Measurements from ENCODE around the gene PBX4. TPM values are rescaled to one million over a fixed set of nuclear protein-coding genes. Genes with fewer than 3 reads are reported as not detected.

PBX4 gene
- total and polyA plus RNA-seq, 2 experiments from 2014 or later = 3.2 to 4.3 TPM

- Histone ChIP-seq H3K4me3 (no peak overlapping the region), H3K9me2 (replicated peaks; ENCODE audit: insufficient read depth) (no peaks in the 10 kb centered on the region), H3K4me2 (no peak overlapping the region), H4K20me1 (ENCODE audit: insufficient read depth, poor library complexity, severe bottlenecking) (peaks cover 17% of the 10 kb centered on the region), H3K79me2 (peaks cover 22% of the 10 kb centered on the region), H2AFZ (no peak overlapping the region), H3K27ac (no peak overlapping the region), H3K4me1 (ENCODE audit: insufficient read depth) (no peaks in the 10 kb centered on the region), H3K27me3 (no peaks in the 10 kb centered on the region), H3K9me3 (ENCODE audit: low read depth) (no peaks in the 10 kb centered on the region), H3K36me3 (replicated peaks; ENCODE audit: insufficient read depth, low read depth) (no peaks in the 10 kb centered on the region)
- TF ChIP-seq EZH2 (IDR thresholded peaks at IDR 0.05; ENCODE audit: borderline replicate concordance) (no peak), CTCF (IDR thresholded peaks at IDR 0.05; ENCODE audit: poor library complexity) (no peak)
- no peak for DNase-seq (ENCODE audit: low spot score)
- 96% methylated on average over 25 of the region's 27 CpGs for WGBS (ENCODE audit: low lambda C conversion rate, missing lambda C conversion rate)
Observed at GRCh38 chr19:19527674-19528625, 90.5 kb downstream of the PBX4 start.

GRCh38 chr19:19527371-19527656, 91.2 kb downstream of the PBX4 start:
- no peaks in the 10 kb centered on the region for H3K27me3 ChIP-seq
- no peak overlapping the region for H3K27ac ChIP-seq
- H4K20me1 ChIP-seq (ENCODE audit: insufficient read depth, poor library complexity, severe bottlenecking) = peaks cover 21% of the 10 kb centered on the region
- H3K36me3 ChIP-seq (replicated peaks; ENCODE audit: insufficient read depth, low read depth) = no peaks in the 10 kb centered on the region
- no peak overlapping the region for H3K4me3 ChIP-seq
- no peak for TF ChIP-seq CTCF (IDR thresholded peaks at IDR 0.05; ENCODE audit: poor library complexity)
- TF ChIP-seq EZH2 (IDR thresholded peaks at IDR 0.05; ENCODE audit: borderline replicate concordance) = no peak
- TF ChIP-seq EZH2phosphoT487 (IDR thresholded peaks at IDR 0.05; ENCODE audit: low read depth, severe bottlenecking, unreplicated experiment) = no peak
- DNase-seq (ENCODE audit: low spot score) = no peak
- 99% methylated on average over 8 of the region's 9 CpGs for WGBS (ENCODE audit: low lambda C conversion rate, missing lambda C conversion rate)
- no peaks in the 10 kb centered on the region for H3K4me1 ChIP-seq (ENCODE audit: insufficient read depth)
- H3K4me2 ChIP-seq = no peak overlapping the region
- H3K79me2 ChIP-seq = peaks cover 25% of the 10 kb centered on the region
- no peaks in the 10 kb centered on the region for H3K9me3 ChIP-seq (ENCODE audit: low read depth)
- H3K9me2 ChIP-seq (replicated peaks; ENCODE audit: insufficient read depth) = no peaks in the 10 kb centered on the region
- no peak overlapping the region for H2AFZ ChIP-seq

- H3K36me3 ChIP-seq (replicated peaks; ENCODE audit: insufficient read depth, low read depth) = no peaks in the 10 kb centered on the region
- 92% methylated on average over 11 of the region's 28 CpGs for WGBS (ENCODE audit: low lambda C conversion rate, missing lambda C conversion rate)
- no peak overlapping the region for H3K4me3 ChIP-seq
- no peak overlapping the region for H2AFZ ChIP-seq
- no peaks in the 10 kb centered on the region for H3K4me1 ChIP-seq (ENCODE audit: insufficient read depth)
- H3K9me3 ChIP-seq (ENCODE audit: low read depth) = no peaks in the 10 kb centered on the region
- H3K9me2 ChIP-seq (replicated peaks; ENCODE audit: insufficient read depth) = no peaks in the 10 kb centered on the region
- H3K79me2 ChIP-seq = peaks cover 30% of the 10 kb centered on the region
- H3K27me3 ChIP-seq = no peaks in the 10 kb centered on the region
- H4K20me1 ChIP-seq (ENCODE audit: insufficient read depth, poor library complexity, severe bottlenecking) = peaks cover 21% of the 10 kb centered on the region
- no peak for TF ChIP-seq EZH2 (IDR thresholded peaks at IDR 0.05; ENCODE audit: borderline replicate concordance)
- no peak for TF ChIP-seq EZH2phosphoT487 (IDR thresholded peaks at IDR 0.05; ENCODE audit: low read depth, severe bottlenecking, unreplicated experiment)
- no peak for TF ChIP-seq CTCF (IDR thresholded peaks at IDR 0.05; ENCODE audit: poor library complexity)
- H3K27ac ChIP-seq = no peak overlapping the region
- H3K4me2 ChIP-seq = no peak overlapping the region
- no peak for DNase-seq (ENCODE audit: low spot score)
Observed at GRCh38 chr19:19526581-19527370, 91.7 kb downstream of the PBX4 start.

All from hepatocyte (in vitro differentiated cells).